Measurements from ENCODE around the gene GPR45.
A peak's percentile ranks its signal among the peaks of the same experiment; 100 is the strongest.

The GPR45 gene, protein sequence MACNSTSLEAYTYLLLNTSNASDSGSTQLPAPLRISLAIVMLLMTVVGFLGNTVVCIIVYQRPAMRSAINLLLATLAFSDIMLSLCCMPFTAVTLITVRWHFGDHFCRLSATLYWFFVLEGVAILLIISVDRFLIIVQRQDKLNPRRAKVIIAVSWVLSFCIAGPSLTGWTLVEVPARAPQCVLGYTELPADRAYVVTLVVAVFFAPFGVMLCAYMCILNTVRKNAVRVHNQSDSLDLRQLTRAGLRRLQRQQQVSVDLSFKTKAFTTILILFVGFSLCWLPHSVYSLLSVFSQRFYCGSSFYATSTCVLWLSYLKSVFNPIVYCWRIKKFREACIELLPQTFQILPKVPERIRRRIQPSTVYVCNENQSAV

DNA sequence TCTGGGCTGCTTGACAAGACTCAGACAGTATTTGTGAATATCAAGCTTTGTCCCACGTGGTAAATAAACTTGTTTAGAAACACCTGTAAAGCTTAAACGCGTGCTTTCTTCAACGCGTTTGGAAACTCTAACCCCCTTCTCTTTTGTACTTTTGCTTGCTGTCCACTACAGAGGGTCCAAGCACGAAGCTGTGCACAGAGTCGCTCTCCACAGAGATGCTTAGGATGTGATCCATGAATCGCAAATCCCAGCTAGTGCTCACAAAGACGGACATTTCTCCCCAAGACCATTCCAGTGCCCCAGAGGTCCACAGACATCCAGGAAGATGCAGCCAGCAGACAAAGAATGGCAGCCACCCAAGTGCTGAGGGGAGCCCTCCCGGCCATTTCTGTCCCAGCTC lies at the start of gene GPR45:
TSS of gene GPR45 (plus strand) at position 301 of the 400 bp plus-strand sequence. CDS start 116 bp downstream, outside the sequence.
- Mint-ChIP-seq H3K4me3 (no peak within 1 kb of the TSS), H3K27ac (no peak within 1 kb of the TSS), H3K9me3 (no peaks in the 10 kb centered on the region), H3K4me1 (peaks cover 7% of the 10 kb centered on the region), H3K27me3 (ENCODE audit: low read depth) (peaks cover 22% of the 10 kb centered on the region), H3K36me3 (ENCODE audit: low read depth) (no peaks in the 10 kb centered on the region)
- TF ChIP-seq CTCF (IDR thresholded peaks at IDR 0.05; ENCODE audit: unreplicated experiment in 3 of 3): no peak

GRCh38 chr2:105194022-105194675 lies 47.4 kb upstream of the GPR45 start:
- Mint-ChIP-seq H3K4me3 (no peak overlapping the region), H3K9me3 (peaks cover 6% of the 10 kb centered on the region), H3K27me3 (ENCODE audit: low read depth) (peaks cover 5% of the 10 kb centered on the region), H3K27ac (peak overlapping the region in 1 of 3 experiments; percentile 44), H3K36me3 (ENCODE audit: low read depth) (no peaks in the 10 kb centered on the region), H3K4me1 (no peaks in the 10 kb centered on the region)
- TF ChIP-seq CTCF (IDR thresholded peaks at IDR 0.05; ENCODE audit: unreplicated experiment in 3 of 3): no peak

GRCh38 chr2:105196651-105197050 lies 44.9 kb upstream of the GPR45 start:
- no peak overlapping the region for H3K27ac Mint-ChIP-seq
- H3K4me3 Mint-ChIP-seq: no peak overlapping the region
- H3K36me3 Mint-ChIP-seq (ENCODE audit: low read depth): no peaks in the 10 kb centered on the region
- peaks cover 8% of the 10 kb centered on the region for H3K9me3 Mint-ChIP-seq
- H3K4me1 Mint-ChIP-seq: no peaks in the 10 kb centered on the region
- TF ChIP-seq CTCF (IDR thresholded peaks at IDR 0.05; ENCODE audit: unreplicated experiment in 3 of 3): no peak
- peaks cover 5% of the 10 kb centered on the region for H3K27me3 Mint-ChIP-seq (ENCODE audit: low read depth)

DNA sequence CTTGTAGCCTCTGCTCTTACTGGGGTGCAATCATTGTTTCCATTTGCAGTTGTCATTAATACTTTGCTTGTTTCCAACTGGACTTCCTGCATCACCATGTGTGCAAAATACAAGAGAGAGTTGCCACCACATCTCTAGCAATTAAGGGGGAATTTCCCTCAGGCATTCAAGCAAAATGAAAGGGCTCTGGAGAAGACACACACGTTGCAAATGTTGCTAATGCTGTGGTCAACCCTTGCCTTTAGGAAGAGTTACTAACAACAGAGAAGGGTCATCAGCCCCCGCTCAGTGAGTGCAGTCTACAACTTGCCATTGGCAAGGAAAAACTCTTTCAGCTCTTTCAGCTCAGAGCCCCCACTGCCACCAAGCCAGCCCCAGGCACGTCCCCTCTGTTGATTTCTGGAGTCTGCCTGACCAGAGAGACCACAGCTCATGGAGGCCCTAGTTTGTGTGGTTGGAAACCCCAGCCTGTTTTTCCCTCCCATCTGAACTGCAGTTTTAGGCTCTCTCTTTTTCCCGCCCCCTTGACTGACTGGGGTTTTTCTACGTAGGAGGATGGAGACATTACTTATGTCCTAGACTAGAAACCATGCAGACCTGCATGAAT lies 25.9 kb upstream of the GPR45 start:
- Mint-ChIP-seq H3K9me3 (peaks cover 8% of the 10 kb centered on the region), H3K4me3 (no peak overlapping the region), H3K27ac (no peak overlapping the region), H3K27me3 (ENCODE audit: low read depth) (peaks cover 4% of the 10 kb centered on the region), H3K36me3 (ENCODE audit: low read depth) (no peaks in the 10 kb centered on the region), H3K4me1 (peaks cover 9% of the 10 kb centered on the region)
- TF ChIP-seq CTCF (IDR thresholded peaks at IDR 0.05; ENCODE audit: unreplicated experiment in 3 of 3): no peak

DNA sequence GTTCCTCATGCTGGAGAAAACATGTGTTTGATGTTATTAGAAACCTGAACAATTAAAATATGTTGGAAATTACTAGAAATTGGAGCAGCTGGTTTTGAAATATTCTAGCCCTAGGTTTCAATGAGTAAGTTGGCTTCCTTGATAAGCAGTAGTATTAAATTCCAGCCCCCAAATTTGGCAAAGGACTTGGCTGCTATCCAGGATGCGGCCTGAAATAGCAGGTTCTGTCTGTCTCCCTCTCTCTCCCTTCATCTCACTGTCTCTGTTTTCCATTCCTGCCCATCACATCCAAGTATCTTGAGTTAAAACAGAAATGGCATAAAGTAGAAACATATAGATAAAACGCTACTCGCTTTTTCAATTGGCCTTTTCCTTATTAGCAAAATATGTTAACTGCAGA lies 20.9 kb upstream of the GPR45 start:
- no peak overlapping the region for H3K4me3 Mint-ChIP-seq
- no peaks in the 10 kb centered on the region for H3K9me3 Mint-ChIP-seq
- H3K27me3 Mint-ChIP-seq (ENCODE audit: low read depth): peaks cover 4% of the 10 kb centered on the region
- peaks cover 11% of the 10 kb centered on the region for H3K4me1 Mint-ChIP-seq
- TF ChIP-seq CTCF (IDR thresholded peaks at IDR 0.05; ENCODE audit: unreplicated experiment in 3 of 3): no peak
- no peaks in the 10 kb centered on the region for H3K36me3 Mint-ChIP-seq (ENCODE audit: low read depth)
- no peak overlapping the region for H3K27ac Mint-ChIP-seq

Data from nephron (organoid).